HEK293 (cell line): ENCODE data around the gene MFAP1.
A peak's percentile ranks its signal among the peaks of the same experiment; 100 is the strongest.

Experiments used
- CTCF ChIA-PET: fragments of 350-600 bp; formaldehyde crosslinking; extraction: SDS; loops from one replicate; lab custom pipeline; 2021; ENCODE audit warnings: antibody characterized with exemption; lab: Yijun Ruan, JAX
- POLR2A ChIA-PET: fragments of 300-600 bp; formaldehyde crosslinking; extraction: SDS; loops from one replicate; lab custom pipeline; 2020; ENCODE audit warnings: antibody characterized with exemption, inconsistent platforms; lab: Yijun Ruan, JAX
- H3K27ac ChIP-seq: fragments of 200-500 bp; sonication (Bioruptor generic); 2 replicates; pipeline ENCODE4 v1.5.1; 2014; ENCODE audit warnings: low read depth, low read length, control low read depth, inconsistent platforms; ENCODE audit errors: extremely low read depth
- H3K36me3 ChIP-seq, 2 experiments: fragments of 200-500 bp in 1 of 2; sonication (Bioruptor generic) in 1 of 2; 1 replicate in 1 of 2; 2 replicates in 1 of 2; pipeline ENCODE4 v1.5.1; 2014 to 2017; ENCODE audit warnings: inconsistent platforms in 2 of 2, low read length in 2 of 2; ENCODE audit not compliant: control insufficient read depth in 2 of 2, insufficient read depth in 1 of 2
- H3K4me1 ChIP-seq: fragments of 200-500 bp; sonication (Bioruptor generic); 2 replicates; pipeline ENCODE4 v1.5.1; 2014; ENCODE audit warnings: mild to moderate bottlenecking, low read length, inconsistent platforms; ENCODE audit not compliant: control insufficient read depth, insufficient read depth
- H3K4me3 ChIP-seq: 2 replicates; pipeline ENCODE4 v1.5.1; 2011; ENCODE audit warnings: low read depth, mild to moderate bottlenecking, control low read depth, low read length, moderate library complexity
- H3K9me3 ChIP-seq: fragments of 200-500 bp; sonication (Bioruptor generic); 2 replicates; pipeline ENCODE4 v1.5.1; 2014; ENCODE audit warnings: low read depth, low read length, inconsistent platforms; ENCODE audit not compliant: control insufficient read depth, insufficient read depth
- IKZF3 ChIP-seq: fragments of 450-650 bp; IDR thresholded peaks from 2 replicates; pipeline ENCODE4 v1.5.0; 2018; ENCODE audit warnings: missing biosample characterization, mild to moderate bottlenecking, missing genetic modification characterization, moderate library complexity
- KLF1 ChIP-seq: fragments of 450-650 bp; formaldehyde crosslinking; IDR thresholded peaks from 2 replicates; pipeline ENCODE4 v1.5.1; 2016; ENCODE audit warnings: missing biosample characterization, missing genetic modification characterization
- ZNF16 ChIP-seq: fragments of 450-650 bp; formaldehyde crosslinking; IDR thresholded peaks from 2 replicates; pipeline ENCODE4 v1.5.1; 2016; ENCODE audit warnings: low read depth, missing biosample characterization, missing genetic modification characterization
- ZNF23 ChIP-seq: fragments of 450-650 bp; formaldehyde crosslinking; IDR thresholded peaks from 2 replicates; pipeline ENCODE4 v1.5.1; 2016; ENCODE audit warnings: missing biosample characterization, missing genetic modification characterization, borderline replicate concordance
- ZNF292 ChIP-seq: fragments of 450-650 bp; formaldehyde crosslinking; IDR thresholded peaks from 2 replicates; pipeline ENCODE4 v1.5.1; 2016; ENCODE audit warnings: low read depth, missing biosample characterization, missing genetic modification characterization, borderline replicate concordance
- ZNF350 ChIP-seq: fragments of 450-650 bp; formaldehyde crosslinking; IDR thresholded peaks from 2 replicates; pipeline ENCODE4 v1.5.0; 2017; ENCODE audit warnings: missing biosample characterization, mild to moderate bottlenecking, missing genetic modification characterization
- ZNF561 ChIP-seq: fragments of 450-650 bp; IDR thresholded peaks from 2 replicates; pipeline ENCODE4 v1.5.1; 2018; ENCODE audit warnings: missing biosample characterization, missing genetic modification characterization, borderline replicate concordance
- ZNF600 ChIP-seq: fragments of 450-650 bp; formaldehyde crosslinking; IDR thresholded peaks from 2 replicates; pipeline ENCODE4 v1.5.1; 2016; ENCODE audit warnings: missing biosample characterization, missing genetic modification characterization
- ZNF654 ChIP-seq: fragments of 450-650 bp; formaldehyde crosslinking; IDR thresholded peaks from 2 replicates; pipeline ENCODE4 v1.5.1; 2016; ENCODE audit warnings: low read depth, missing biosample characterization, missing genetic modification characterization
- TF ChIP-seq, protein P1 (sequence below): fragments of 450-650 bp; formaldehyde crosslinking; IDR thresholded peaks from 2 replicates; pipeline ENCODE4 v1.5.1; 2016; ENCODE audit warnings: missing biosample characterization, missing genetic modification characterization
- TF ChIP-seq, protein P2 (sequence below): fragments of 450-650 bp; formaldehyde crosslinking; IDR thresholded peaks from 2 replicates; pipeline ENCODE4 v1.5.1; 2016; ENCODE audit warnings: missing biosample characterization, missing genetic modification characterization
- TF ChIP-seq, protein P3 (sequence below): fragments of 450-650 bp; formaldehyde crosslinking; IDR thresholded peaks from 2 replicates; pipeline ENCODE4 v1.5.1; 2016; ENCODE audit warnings: missing biosample characterization, missing genetic modification characterization, low read depth
- TF ChIP-seq, protein P4 (sequence below): fragments of 450-650 bp; formaldehyde crosslinking; IDR thresholded peaks from 2 replicates; pipeline ENCODE4 v1.5.1; 2016; ENCODE audit warnings: missing biosample characterization, missing genetic modification characterization

The MFAP1 gene

DNA sequence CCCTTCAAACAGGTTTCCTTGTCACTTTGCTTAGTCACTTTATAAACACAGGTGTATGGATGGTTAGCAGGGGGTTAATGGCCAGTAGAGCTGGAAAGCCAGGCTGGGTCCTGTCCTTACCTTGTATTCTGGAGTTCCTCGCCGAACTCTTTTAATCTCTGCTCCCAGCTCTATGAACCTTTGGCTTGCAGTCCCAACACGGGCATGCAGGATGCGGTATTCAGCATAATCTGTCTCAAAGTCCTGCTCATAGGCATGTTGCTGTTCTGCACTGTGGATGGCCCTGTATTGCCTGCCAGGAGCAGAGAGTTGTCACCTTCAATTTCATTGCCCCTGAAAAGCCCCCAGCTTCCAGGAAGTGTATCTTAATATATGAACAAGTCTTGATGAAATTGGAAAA, 50.4 kb downstream of the MFAP1 start:
- no peak overlapping the region for H3K4me3 ChIP-seq
- H3K9me3 ChIP-seq, result no peaks in the 10 kb centered on the region
- ChIA-PET POLR2A (no interaction called here), CTCF (no interaction called here)
- no peak for TF ChIP-seq ZNF561 (tag by site-specific recombination)
- 0 out of 2 replicates have a peak, but pooled peaks have one; percentile 12 for TF ChIP-seq ZNF600 (tag by site-specific recombination)
- H3K4me1 ChIP-seq, result peaks cover 5% of the 10 kb centered on the region; the same call in 1 of the 2 replicates
- no peak overlapping the region for H3K27ac ChIP-seq
- peaks cover 33 to 52% of the 10 kb centered on the region in 2 experiments for H3K36me3 ChIP-seq

DNA sequence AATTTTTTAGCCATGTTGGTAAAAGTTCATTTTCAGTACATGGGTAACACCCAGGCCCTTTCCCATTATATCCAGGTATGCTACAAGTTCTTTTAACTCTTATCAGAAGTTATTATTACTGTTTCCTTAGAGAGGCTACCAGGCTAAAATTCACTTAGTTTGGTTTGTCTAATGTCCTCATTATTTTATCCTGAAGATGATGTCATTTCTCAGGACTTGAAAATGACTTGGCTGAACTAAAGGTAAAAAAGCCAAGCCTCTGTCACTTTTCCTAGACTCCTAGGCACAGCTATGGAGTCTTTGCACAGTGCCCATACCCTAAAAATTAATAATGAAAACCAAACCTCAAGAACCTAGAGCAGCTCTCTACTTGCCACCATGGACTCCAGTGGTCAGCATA, 51.9 kb downstream of the MFAP1 start:
- CTCF ChIA-PET, result interaction anchor here (0.6 kb wide), 1 partner anchor 729 kb away, joined by 4 read pairs; no protein-coding TSS in a partner anchor
- POLR2A ChIA-PET, result no interaction called here
- Histone ChIP-seq H3K27ac (no peak overlapping the region), H3K4me3 (no peak overlapping the region), H3K4me1 (peaks cover 5% of the 10 kb centered on the region; the same call in 1 of the 2 replicates), H3K36me3 (peaks cover 38 to 65% of the 10 kb centered on the region in 2 experiments), H3K9me3 (no peaks in the 10 kb centered on the region)
- no peak for TF ChIP-seq ZNF292 (tag by site-specific recombination)
- TF ChIP-seq, protein P1, sequence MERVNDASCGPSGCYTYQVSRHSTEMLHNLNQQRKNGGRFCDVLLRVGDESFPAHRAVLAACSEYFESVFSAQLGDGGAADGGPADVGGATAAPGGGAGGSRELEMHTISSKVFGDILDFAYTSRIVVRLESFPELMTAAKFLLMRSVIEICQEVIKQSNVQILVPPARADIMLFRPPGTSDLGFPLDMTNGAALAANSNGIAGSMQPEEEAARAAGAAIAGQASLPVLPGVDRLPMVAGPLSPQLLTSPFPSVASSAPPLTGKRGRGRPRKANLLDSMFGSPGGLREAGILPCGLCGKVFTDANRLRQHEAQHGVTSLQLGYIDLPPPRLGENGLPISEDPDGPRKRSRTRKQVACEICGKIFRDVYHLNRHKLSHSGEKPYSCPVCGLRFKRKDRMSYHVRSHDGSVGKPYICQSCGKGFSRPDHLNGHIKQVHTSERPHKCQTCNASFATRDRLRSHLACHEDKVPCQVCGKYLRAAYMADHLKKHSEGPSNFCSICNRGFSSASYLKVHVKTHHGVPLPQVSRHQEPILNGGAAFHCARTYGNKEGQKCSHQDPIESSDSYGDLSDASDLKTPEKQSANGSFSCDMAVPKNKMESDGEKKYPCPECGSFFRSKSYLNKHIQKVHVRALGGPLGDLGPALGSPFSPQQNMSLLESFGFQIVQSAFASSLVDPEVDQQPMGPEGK (tag by site-specific recombination), result no peak
- no peak for TF ChIP-seq ZNF654 (tag by site-specific recombination)
- no peak for TF ChIP-seq IKZF3 (tag by site-specific recombination)
- TF ChIP-seq, protein P2, sequence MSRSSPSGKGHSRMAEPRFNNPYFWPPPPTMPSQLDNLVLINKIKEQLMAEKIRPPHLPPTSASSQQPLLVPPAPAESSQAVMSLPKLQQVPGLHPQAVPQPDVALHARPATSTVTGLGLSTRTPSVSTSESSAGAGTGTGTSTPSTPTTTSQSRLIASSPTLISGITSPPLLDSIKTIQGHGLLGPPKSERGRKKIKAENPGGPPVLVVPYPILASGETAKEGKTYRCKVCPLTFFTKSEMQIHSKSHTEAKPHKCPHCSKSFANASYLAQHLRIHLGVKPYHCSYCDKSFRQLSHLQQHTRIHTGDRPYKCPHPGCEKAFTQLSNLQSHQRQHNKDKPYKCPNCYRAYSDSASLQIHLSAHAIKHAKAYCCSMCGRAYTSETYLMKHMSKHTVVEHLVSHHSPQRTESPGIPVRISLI (tag by site-specific recombination), result no peak
- TF ChIP-seq, protein P3, sequence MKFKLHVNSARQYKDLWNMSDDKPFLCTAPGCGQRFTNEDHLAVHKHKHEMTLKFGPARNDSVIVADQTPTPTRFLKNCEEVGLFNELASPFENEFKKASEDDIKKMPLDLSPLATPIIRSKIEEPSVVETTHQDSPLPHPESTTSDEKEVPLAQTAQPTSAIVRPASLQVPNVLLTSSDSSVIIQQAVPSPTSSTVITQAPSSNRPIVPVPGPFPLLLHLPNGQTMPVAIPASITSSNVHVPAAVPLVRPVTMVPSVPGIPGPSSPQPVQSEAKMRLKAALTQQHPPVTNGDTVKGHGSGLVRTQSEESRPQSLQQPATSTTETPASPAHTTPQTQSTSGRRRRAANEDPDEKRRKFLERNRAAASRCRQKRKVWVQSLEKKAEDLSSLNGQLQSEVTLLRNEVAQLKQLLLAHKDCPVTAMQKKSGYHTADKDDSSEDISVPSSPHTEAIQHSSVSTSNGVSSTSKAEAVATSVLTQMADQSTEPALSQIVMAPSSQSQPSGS (tag by site-specific recombination), result peak; percentile 55; the same call in 1 of the 2 replicates
- no peak for TF ChIP-seq ZNF16 (tag by site-specific recombination)

DNA sequence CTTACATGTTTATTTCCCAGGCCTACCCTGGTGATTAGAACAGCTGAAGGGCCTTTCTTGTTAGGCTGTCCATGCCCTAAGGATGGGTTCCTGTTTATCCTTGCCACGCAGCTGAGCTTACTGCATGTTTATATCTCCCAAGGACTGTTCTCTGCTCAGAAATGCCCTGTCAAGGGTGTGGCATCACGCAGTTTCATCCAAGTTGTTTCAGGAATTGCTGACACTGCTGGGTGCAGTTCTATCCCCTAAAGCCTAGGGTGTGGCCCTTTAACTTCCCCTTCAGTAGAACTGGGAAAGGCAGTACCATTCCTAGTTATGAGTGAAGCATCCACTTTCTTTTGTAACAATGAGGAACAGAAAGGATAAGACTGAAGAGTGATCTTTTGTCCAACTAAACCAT, 52.7 kb downstream of the MFAP1 start:
- no peaks in the 10 kb centered on the region for H3K9me3 ChIP-seq
- no peak overlapping the region for H3K4me3 ChIP-seq
- ChIA-PET CTCF (no interaction called here), POLR2A (no interaction called here)
- peaks cover 46 to 72% of the 10 kb centered on the region in 2 experiments for H3K36me3 ChIP-seq
- H3K27ac ChIP-seq, result no peak overlapping the region
- TF ChIP-seq ZNF350 (tag by site-specific recombination), result no peak
- TF ChIP-seq KLF1 (tag by site-specific recombination), result 0 out of 2 replicates have a peak, but pooled peaks have one; percentile 11
- peaks cover 3% of the 10 kb centered on the region; the same call in 1 of the 2 replicates for H3K4me1 ChIP-seq

DNA sequence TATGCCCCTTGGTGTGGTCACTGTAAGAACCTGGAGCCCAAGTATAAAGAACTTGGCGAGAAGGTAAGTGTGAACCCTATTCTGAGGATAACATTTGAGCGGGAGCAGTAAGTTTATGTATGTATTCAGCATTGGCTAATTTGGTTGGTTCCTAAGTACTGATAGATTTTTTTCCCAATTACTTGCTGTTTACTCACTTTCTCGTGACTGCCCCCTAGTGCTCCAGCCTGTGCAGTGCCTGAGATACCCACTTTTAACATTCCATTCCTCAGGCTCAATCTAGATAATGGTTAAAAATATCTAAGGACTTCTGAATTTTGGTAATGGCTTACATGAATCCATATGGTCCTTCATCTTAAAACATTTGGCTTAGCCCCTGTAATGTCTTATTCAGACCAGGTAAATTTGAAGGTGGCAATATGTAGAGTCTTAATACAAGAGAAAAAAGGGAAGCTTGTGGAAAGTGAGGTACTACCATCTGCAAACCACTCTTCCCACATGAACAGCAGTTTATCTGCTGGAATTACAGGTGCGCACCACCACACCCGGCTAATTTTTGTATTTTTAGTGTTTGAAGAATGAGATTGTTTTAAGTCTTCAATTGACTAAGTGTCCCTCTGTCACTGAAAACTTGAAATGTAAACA, 54.8 kb downstream of the MFAP1 start:
- ChIA-PET CTCF (interaction anchor here (0.7 to 2.2 kb wide), 6 partner anchors 13 to 1025 kb away, joined by 3 to 12 read pairs (median 4); no protein-coding TSS in a partner anchor), POLR2A (no interaction called here)
- Histone ChIP-seq H3K36me3 (peaks cover 64 to 93% of the 10 kb centered on the region in 2 experiments), H3K4me1 (no peaks in the 10 kb centered on the region), H3K9me3 (no peaks in the 10 kb centered on the region), H3K27ac (no peak overlapping the region), H3K4me3 (no peak overlapping the region)
- TF ChIP-seq, protein P4, sequence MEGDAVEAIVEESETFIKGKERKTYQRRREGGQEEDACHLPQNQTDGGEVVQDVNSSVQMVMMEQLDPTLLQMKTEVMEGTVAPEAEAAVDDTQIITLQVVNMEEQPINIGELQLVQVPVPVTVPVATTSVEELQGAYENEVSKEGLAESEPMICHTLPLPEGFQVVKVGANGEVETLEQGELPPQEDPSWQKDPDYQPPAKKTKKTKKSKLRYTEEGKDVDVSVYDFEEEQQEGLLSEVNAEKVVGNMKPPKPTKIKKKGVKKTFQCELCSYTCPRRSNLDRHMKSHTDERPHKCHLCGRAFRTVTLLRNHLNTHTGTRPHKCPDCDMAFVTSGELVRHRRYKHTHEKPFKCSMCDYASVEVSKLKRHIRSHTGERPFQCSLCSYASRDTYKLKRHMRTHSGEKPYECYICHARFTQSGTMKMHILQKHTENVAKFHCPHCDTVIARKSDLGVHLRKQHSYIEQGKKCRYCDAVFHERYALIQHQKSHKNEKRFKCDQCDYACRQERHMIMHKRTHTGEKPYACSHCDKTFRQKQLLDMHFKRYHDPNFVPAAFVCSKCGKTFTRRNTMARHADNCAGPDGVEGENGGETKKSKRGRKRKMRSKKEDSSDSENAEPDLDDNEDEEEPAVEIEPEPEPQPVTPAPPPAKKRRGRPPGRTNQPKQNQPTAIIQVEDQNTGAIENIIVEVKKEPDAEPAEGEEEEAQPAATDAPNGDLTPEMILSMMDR (tag by site-specific recombination), result 0 out of 2 replicates have a peak, but pooled peaks have one; percentile 37
- TF ChIP-seq ZNF23 (tag by site-specific recombination), result no peak
- TF ChIP-seq, protein P2 (tag by site-specific recombination), result 0 out of 2 replicates have a peak, but pooled peaks have one; percentile 40
